ENCODE data around the gene FGF18. TPM values are rescaled to one million over a fixed set of nuclear protein-coding genes. Genes with fewer than 3 reads are reported as not detected.

The FGF18 gene
- total and polyA plus RNA-seq, 2 experiments from 2014 or later: 50.3 to 81.9 TPM

DNA sequence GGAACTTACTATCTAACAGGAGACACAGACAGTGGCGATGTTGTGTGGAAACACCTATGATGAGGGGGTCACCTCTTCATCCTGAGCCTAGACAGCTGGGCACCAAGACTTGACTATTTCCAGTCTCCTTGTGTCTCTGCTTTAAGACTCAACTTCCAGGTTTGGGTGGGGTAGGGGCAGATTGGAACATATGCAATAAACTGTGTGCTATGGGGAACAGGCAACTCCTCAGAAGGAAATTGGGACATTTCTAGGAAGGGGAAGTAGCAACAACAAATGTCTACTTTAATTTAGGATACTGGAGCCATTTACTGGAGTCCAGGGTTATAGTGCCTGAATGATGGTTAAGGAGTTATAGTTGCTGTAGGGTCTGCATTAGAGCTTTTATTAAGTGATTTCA lies 57.3 kb downstream of the FGF18 start:
- TF ChIP-seq, protein P1, sequence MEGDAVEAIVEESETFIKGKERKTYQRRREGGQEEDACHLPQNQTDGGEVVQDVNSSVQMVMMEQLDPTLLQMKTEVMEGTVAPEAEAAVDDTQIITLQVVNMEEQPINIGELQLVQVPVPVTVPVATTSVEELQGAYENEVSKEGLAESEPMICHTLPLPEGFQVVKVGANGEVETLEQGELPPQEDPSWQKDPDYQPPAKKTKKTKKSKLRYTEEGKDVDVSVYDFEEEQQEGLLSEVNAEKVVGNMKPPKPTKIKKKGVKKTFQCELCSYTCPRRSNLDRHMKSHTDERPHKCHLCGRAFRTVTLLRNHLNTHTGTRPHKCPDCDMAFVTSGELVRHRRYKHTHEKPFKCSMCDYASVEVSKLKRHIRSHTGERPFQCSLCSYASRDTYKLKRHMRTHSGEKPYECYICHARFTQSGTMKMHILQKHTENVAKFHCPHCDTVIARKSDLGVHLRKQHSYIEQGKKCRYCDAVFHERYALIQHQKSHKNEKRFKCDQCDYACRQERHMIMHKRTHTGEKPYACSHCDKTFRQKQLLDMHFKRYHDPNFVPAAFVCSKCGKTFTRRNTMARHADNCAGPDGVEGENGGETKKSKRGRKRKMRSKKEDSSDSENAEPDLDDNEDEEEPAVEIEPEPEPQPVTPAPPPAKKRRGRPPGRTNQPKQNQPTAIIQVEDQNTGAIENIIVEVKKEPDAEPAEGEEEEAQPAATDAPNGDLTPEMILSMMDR (IDR thresholded peaks at IDR 0.05; ENCODE audit: low read depth, low read length): no peak
- Histone ChIP-seq H3K27ac (no peak overlapping the region), H3K4me3 (no peak overlapping the region), H3K4me1 (ENCODE audit: low read depth) (no peaks in the 10 kb centered on the region), H3K27me3 (no peaks in the 10 kb centered on the region), H3K9me3 (ENCODE audit: low read depth) (no peaks in the 10 kb centered on the region), H3K36me3 (no peaks in the 10 kb centered on the region)
- no peak for DNase-seq (ENCODE audit: low read depth in 1 of 2, low spot score in 1 of 2)

DNA sequence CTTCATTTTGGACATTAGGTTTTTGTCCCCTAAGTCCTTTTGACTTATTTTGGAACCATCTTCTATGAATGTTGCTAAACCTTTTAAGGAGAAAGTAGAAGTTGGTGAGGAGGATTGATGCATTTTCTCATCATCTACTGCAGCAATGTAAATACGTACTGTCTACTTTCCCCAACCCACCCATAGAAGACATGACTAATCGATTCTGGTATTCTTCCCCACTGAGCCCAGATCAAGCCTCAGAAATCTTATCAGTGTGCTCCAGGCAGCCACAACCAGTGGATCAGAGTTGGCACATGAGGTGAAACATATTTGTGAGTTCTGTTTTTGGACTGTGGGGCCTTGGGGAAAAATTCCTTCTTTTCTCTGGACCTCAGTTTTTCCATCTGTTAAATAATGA lies 57.7 kb downstream of the FGF18 start:
- no peaks in the 10 kb centered on the region for H3K36me3 ChIP-seq
- DNase-seq (ENCODE audit: low read depth in 1 of 2, low spot score in 1 of 2): peak in 1 of 2 donors; percentile 15
- TF ChIP-seq, protein P1 (IDR thresholded peaks at IDR 0.05; ENCODE audit: low read depth, low read length): no peak
- H3K9me3 ChIP-seq (ENCODE audit: low read depth): no peaks in the 10 kb centered on the region
- H3K4me1 ChIP-seq (ENCODE audit: low read depth): no peaks in the 10 kb centered on the region
- H3K4me3 ChIP-seq: no peak overlapping the region
- no peaks in the 10 kb centered on the region for H3K27me3 ChIP-seq
- H3K27ac ChIP-seq: no peak overlapping the region

DNA sequence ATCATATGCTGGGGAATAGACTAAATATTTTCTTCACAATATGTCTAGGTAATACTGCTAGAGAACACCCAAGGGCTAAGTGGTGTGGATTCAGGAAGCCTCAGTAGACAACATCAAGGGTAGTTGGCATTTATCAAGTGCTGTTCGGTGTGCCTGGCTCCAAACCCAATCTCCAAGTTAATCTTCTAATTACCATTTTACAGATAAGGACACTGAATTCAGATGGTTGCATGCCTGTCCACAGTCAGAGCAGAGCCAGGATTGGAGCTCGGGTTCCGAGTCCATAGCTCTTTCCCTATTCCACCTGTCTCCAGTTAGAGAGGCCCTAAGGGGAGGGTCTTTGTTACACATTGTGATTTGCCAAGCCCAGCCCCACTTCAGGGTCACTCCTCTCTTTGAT lies 58.2 kb downstream of the FGF18 start:
- Histone ChIP-seq H3K27me3 (no peaks in the 10 kb centered on the region), H3K36me3 (no peaks in the 10 kb centered on the region), H3K27ac (no peak overlapping the region), H3K9me3 (ENCODE audit: low read depth) (no peaks in the 10 kb centered on the region), H3K4me1 (ENCODE audit: low read depth) (no peaks in the 10 kb centered on the region), H3K4me3 (no peak overlapping the region)
- no peak for DNase-seq (ENCODE audit: low read depth in 1 of 2, low spot score in 1 of 2)
- TF ChIP-seq, protein P1 (IDR thresholded peaks at IDR 0.05; ENCODE audit: low read depth, low read length): no peak

DNA sequence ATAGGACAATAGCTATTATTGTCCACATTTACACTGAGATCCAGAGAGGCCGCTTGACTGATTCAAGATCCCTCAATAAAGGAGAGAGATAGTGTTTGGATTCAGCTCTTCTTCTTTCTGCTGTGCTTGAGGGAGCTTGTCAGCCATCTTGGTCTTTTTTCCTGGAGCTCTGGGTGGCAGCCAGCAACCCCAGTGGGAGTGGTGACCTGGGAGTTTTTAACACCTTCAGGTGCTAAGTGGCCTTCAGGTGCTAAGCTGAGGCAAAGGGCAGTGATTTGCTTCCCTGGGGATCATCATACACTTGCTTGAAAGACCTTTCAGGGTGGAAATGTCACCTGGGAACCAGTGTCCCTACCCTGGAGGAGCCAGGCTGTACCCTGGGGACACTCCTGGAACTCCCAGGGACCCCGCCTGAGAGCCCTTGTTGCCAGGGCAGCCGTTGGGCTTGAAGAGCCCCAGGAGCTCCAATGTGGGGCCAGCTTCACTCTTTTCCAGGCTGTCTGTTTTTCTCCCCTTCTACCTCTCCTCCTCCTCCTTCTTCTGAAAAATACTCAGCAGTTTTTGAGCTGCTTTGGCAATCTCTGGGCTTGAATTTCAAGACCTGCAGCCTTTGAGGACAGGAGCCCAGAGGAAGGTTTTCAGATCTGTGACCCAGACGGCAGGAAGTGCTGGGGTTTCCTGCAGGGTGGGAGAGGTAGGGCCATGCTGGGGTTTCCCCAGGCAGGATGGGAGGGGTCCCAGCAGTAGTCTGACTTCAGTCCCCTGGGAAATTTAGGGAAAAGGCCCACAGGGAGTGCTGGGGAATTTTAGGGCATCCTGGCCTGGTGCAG lies 59.7 kb downstream of the FGF18 start:
- Histone ChIP-seq H3K4me3 (no peak overlapping the region), H3K4me1 (ENCODE audit: low read depth) (no peaks in the 10 kb centered on the region), H3K27me3 (no peaks in the 10 kb centered on the region), H3K27ac (no peak overlapping the region), H3K36me3 (no peaks in the 10 kb centered on the region), H3K9me3 (ENCODE audit: low read depth) (no peaks in the 10 kb centered on the region)
- no peak for DNase-seq (ENCODE audit: low read depth in 1 of 2, low spot score in 1 of 2)
- TF ChIP-seq, protein P1 (IDR thresholded peaks at IDR 0.05; ENCODE audit: low read depth, low read length): no peak

DNA sequence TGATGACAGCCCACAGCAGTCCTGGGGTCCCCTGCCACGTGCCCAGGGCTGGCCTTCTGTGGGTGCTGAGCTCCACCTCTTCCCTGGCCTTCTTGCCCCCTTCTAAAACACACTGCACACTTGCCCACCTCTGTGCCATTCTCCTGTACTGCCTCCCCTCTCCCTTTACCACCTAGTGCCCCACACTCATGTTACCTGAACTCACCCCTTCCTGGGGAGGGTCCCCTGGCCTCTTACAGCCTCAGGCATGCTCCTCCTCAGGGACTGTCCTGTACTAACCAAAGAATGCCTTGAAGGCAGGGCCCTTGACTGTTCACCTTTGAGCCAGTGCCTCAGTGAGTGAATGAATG lies 60.3 kb downstream of the FGF18 start:
- DNase-seq (ENCODE audit: low read depth in 1 of 2, low spot score in 1 of 2): no peak
- Histone ChIP-seq H3K36me3 (no peaks in the 10 kb centered on the region), H3K27ac (no peak overlapping the region), H3K9me3 (ENCODE audit: low read depth) (no peaks in the 10 kb centered on the region), H3K27me3 (no peaks in the 10 kb centered on the region), H3K4me1 (ENCODE audit: low read depth) (no peaks in the 10 kb centered on the region), H3K4me3 (no peak overlapping the region)
- TF ChIP-seq, protein P1 (IDR thresholded peaks at IDR 0.05; ENCODE audit: low read depth, low read length): no peak

All from cardiac muscle cell (in vitro differentiated cells and primary cell).